SK-N-SH (cell line): ENCODE data around the gene SLCO3A1.

Experiments used
- EZH2phosphoT487 ChIP-seq: fragments of 200-600 bp; sonication (generic); IDR thresholded peaks from 2 replicates; pipeline ENCODE4 v1.6.1; 2017; ENCODE audit warnings: low read depth, mixed run types, mild to moderate bottlenecking, antibody characterized with exemption, moderate library complexity, borderline replicate concordance
- GABPA ChIP-seq: IDR thresholded peaks from 2 replicates; pipeline ENCODE4 v1.4.0; 2012; ENCODE audit warnings: low read depth, mild to moderate bottlenecking
- GATA2 ChIP-seq: sonication (generic); formaldehyde crosslinking; IDR thresholded peaks from 2 replicates; pipeline ENCODE4 v1.5.0; 2020; ENCODE audit warnings: mild to moderate bottlenecking, missing genetic modification reagents
- RFX5 ChIP-seq: IDR thresholded peaks from 2 replicates; pipeline ENCODE4 v1.6.1; 2012; ENCODE audit warnings: mild to moderate bottlenecking, improper control_type of control experiment, low read length
- SMC3 ChIP-seq: IDR thresholded peaks from 2 replicates; pipeline ENCODE4 v1.6.1; 2012; ENCODE audit warnings: low read depth, low read length, improper control_type of control experiment
- TAF1 ChIP-seq: IDR thresholded peaks from 2 replicates; pipeline ENCODE4 v1.6.1; 2012; ENCODE audit warnings: low read depth, mild to moderate bottlenecking, low read length, moderate library complexity, borderline replicate concordance
- TF ChIP-seq, protein P1 (sequence below): fragments of 200-600 bp; sonication (generic); IDR thresholded peaks from 2 replicates; pipeline ENCODE4 v1.6.1; 2017; ENCODE audit warnings: antibody characterized with exemption, mild to moderate bottlenecking, moderate library complexity
- TF ChIP-seq, protein P2 (sequence below): IDR thresholded peaks from 2 replicates; pipeline ENCODE4; 2012
- TF ChIP-seq, protein P3 (sequence below): IDR thresholded peaks from 2 replicates; pipeline ENCODE4 v1.6.1; 2012; ENCODE audit warnings: mild to moderate bottlenecking, low read depth, low read length, moderate library complexity
- TF ChIP-seq, protein P4 (sequence below): IDR thresholded peaks from 2 replicates; pipeline ENCODE4 v1.4.0; 2012; ENCODE audit warnings: low read depth, borderline replicate concordance

DNA sequence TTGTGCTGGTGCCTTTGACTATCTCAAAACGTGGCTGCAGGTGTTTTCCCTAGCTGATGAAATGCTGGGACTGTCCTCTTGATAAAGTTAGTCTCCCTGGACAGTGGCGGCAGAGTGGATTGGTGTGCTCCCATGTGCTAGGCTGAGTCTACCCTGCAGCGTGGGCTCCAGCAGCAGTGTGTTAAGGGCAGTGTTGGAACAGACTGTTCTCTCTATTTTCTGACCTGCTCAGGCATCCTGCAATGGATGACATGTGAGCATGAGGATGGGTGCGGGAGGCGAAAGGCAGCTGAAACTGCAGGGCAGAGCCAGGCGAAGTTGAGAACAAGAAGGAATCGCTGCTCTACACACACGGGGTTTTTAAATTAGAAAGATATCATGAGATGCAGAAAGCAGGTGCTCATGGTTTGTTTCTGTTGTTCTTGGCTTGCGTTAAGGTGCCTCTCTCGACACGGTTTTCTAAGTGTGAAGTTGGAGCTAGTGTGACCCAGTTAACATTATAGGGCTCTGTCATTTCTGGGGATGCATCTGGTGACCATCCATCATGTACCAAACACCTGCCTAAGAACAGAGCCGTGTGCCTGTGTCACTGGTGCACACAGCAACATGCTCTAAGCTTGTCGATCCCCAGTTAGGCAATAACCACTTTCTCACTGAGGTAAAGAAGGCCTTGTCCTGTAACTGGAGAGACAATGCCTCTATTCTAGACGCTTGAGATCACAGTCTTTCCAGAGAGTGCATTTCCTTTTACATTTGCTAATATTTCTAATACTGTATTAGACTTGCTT, 44.3 kb downstream of the SLCO3A1 start:
- TF ChIP-seq, protein P1, sequence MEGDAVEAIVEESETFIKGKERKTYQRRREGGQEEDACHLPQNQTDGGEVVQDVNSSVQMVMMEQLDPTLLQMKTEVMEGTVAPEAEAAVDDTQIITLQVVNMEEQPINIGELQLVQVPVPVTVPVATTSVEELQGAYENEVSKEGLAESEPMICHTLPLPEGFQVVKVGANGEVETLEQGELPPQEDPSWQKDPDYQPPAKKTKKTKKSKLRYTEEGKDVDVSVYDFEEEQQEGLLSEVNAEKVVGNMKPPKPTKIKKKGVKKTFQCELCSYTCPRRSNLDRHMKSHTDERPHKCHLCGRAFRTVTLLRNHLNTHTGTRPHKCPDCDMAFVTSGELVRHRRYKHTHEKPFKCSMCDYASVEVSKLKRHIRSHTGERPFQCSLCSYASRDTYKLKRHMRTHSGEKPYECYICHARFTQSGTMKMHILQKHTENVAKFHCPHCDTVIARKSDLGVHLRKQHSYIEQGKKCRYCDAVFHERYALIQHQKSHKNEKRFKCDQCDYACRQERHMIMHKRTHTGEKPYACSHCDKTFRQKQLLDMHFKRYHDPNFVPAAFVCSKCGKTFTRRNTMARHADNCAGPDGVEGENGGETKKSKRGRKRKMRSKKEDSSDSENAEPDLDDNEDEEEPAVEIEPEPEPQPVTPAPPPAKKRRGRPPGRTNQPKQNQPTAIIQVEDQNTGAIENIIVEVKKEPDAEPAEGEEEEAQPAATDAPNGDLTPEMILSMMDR = no peak
- TF ChIP-seq, protein P2, sequence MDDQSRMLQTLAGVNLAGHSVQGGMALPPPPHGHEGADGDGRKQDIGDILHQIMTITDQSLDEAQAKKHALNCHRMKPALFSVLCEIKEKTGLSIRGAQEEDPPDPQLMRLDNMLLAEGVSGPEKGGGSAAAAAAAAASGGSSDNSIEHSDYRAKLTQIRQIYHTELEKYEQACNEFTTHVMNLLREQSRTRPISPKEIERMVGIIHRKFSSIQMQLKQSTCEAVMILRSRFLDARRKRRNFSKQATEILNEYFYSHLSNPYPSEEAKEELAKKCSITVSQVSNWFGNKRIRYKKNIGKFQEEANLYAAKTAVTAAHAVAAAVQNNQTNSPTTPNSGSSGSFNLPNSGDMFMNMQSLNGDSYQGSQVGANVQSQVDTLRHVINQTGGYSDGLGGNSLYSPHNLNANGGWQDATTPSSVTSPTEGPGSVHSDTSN = no peak
- TF ChIP-seq EZH2phosphoT487 (no peak), SMC3 (no peak), GATA2 (CRISPR knock-in tag) (no peak), RFX5 (no peak), GABPA (no peak), TAF1 (no peak)
- TF ChIP-seq, protein P3, sequence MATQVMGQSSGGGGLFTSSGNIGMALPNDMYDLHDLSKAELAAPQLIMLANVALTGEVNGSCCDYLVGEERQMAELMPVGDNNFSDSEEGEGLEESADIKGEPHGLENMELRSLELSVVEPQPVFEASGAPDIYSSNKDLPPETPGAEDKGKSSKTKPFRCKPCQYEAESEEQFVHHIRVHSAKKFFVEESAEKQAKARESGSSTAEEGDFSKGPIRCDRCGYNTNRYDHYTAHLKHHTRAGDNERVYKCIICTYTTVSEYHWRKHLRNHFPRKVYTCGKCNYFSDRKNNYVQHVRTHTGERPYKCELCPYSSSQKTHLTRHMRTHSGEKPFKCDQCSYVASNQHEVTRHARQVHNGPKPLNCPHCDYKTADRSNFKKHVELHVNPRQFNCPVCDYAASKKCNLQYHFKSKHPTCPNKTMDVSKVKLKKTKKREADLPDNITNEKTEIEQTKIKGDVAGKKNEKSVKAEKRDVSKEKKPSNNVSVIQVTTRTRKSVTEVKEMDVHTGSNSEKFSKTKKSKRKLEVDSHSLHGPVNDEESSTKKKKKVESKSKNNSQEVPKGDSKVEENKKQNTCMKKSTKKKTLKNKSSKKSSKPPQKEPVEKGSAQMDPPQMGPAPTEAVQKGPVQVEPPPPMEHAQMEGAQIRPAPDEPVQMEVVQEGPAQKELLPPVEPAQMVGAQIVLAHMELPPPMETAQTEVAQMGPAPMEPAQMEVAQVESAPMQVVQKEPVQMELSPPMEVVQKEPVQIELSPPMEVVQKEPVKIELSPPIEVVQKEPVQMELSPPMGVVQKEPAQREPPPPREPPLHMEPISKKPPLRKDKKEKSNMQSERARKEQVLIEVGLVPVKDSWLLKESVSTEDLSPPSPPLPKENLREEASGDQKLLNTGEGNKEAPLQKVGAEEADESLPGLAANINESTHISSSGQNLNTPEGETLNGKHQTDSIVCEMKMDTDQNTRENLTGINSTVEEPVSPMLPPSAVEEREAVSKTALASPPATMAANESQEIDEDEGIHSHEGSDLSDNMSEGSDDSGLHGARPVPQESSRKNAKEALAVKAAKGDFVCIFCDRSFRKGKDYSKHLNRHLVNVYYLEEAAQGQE = no peak
- TF ChIP-seq, protein P4, sequence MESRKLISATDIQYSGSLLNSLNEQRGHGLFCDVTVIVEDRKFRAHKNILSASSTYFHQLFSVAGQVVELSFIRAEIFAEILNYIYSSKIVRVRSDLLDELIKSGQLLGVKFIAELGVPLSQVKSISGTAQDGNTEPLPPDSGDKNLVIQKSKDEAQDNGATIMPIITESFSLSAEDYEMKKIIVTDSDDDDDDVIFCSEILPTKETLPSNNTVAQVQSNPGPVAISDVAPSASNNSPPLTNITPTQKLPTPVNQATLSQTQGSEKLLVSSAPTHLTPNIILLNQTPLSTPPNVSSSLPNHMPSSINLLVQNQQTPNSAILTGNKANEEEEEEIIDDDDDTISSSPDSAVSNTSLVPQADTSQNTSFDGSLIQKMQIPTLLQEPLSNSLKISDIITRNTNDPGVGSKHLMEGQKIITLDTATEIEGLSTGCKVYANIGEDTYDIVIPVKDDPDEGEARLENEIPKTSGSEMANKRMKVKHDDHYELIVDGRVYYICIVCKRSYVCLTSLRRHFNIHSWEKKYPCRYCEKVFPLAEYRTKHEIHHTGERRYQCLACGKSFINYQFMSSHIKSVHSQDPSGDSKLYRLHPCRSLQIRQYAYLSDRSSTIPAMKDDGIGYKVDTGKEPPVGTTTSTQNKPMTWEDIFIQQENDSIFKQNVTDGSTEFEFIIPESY = no peak
